Jurkat, Clone E6-1 (cell line): ENCODE results near the gene POLN.

Experiments
- DNase-seq: peaks from one replicate; pipeline ENCODE4 v3.0.0-alpha.2; 2011; ENCODE audit warnings: low read depth, low spot score
- H3K4me3 ChIP-seq: 2 replicates; pipeline ENCODE4 v1.5.1; 2011; ENCODE audit warnings: mild to moderate bottlenecking, low read length, control low read depth, moderate library complexity

Gene POLN

GRCh38 chr4:2254665-2255500 is 13.0 kb upstream of the POLN start:
- no peak for DNase-seq
- H3K4me3 ChIP-seq, result no peak overlapping the region

GRCh38 chr4:2253160-2254084 is 11.5 kb upstream of the POLN start:
- no peak overlapping the region for H3K4me3 ChIP-seq
- no peak for DNase-seq

DNA sequence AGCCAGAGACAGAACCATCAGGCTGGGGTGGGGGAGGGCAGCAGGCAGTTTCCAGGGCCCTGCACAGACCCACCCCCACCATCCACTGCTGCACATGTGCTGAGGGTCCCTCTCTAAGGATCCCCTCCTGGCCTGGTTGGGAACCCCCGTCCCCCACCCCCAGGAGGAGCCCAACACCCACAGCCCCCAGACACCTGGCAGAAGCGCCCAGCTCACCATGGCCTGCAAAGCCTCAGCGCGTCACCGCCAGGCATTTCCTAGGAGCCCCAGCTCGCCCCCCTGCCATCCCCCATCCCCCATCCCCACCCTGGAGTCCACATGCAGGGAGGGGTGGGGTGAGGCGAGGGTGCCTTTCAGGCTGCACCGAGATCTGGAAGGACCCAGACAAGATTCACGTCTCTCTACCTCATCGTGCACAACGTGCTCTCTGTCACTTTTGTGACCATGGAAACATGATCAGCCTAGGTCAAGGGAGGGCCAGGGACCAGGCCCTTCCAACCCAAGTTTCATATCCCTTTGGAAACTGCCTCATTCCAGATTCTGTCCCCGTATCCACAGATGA is 10.7 kb upstream of the POLN start:
- no peak for DNase-seq
- H3K4me3 ChIP-seq, result no peak overlapping the region

GRCh38 chr4:2251795-2252529 is 10.0 kb upstream of the POLN start:
- DNase-seq, result no peak
- H3K4me3 ChIP-seq, result no peak overlapping the region

DNA sequence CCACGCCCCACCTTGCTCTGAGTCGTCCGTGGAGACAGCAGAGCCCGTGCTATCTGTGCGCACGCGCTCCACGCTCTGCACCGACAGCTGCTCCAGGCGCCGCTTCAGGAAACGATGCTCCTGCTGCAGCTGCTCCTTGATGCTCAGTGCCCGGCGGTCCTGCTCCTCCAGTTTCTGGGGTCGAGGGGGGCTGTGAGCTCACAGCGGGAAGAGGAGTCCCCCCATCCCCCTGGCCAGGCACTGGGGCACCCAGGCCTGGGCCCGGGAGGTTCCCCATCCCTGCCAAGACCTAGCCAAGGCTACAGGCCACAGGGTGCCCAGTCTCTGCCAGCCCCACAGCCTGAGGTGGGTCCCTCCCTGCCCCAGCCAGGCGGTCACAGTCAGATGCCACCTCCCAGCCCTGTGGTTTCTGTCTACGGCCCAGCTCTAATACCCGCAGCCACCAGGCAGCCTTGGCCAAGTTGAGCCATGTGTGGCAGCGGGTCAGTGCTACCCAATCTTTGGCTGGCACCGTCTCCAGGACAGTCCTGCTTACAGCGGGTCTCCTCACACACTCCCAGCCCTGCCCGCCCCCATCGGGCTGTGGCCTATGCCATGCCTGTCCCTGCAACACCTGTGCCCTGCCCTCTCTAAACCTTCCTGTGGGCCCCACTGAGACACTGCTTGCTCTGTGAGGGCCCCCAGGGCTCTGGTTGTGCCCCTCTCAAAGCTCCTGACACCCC is 9.3 kb upstream of the POLN start:
- DNase-seq, result no peak
- H3K4me3 ChIP-seq, result no peak overlapping the region

DNA sequence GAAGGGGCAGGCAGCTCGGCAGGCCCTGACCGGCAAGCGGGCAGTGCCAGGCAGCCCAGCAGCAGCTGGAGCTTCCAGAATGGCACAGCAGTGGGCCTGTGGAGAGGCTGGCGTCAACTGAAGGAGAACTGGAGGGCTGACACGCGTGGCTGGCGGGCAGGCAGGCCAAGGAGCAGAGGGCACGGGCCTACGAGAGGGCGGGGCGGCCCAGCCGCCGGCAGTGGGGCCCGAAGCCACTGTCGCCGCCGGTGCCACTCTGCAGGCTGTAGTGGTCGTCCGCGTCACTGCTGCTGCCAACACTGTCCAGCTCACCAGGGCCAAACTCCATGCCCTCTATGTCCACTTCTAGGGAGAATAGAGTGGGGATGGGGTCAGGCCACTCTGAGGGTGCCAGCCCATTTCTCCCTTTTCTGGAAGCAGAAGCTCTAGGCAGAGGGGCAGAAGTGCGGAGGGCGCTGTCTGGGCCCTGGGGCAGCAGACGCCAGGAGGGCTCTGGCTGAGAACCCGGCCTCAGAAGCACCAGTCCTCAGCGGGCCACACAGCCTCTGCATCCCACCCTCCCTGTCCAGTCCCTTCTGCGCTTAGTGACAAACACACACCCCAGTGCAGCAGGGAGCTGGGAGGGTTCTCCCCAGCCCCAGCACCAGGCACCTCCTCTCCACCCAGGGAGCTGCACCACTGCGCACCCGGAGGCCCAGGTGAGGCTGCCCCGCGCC is 8.6 kb upstream of the POLN start:
- DNase-seq, result no peak

GRCh38 chr4:2249526-2250356 is 7.8 kb upstream of the POLN start:
- no peak overlapping the region for H3K4me3 ChIP-seq
- no peak for DNase-seq

More for the DNA sequence above, 8.6 kb upstream of the POLN start:
- H3K4me3 ChIP-seq, result no peak overlapping the region

DNA sequence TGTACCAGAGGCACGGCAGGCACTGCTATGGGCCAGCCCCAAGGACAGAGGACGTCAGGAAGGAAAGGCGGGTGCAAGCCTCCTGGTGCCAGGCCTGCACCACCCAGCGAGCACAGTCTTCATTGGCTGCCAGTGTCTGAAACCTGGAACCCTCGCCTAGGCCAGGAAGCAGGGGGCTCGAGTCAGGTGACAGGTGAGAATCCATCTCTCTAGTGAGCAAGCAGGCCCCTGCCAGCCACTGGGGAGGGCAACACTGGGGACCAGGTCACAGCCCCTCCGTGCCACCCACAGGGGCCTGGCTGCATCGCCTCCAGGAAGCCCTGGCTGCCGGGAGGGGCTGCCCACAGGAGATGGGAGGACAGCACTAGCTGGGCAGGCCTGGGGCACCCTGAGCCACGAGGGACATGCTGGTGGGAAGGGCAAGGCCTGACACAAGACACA is 6.9 kb upstream of the POLN start:
- H3K4me3 ChIP-seq, result no peak overlapping the region
- DNase-seq, result no peak

GRCh38 chr4:2248044-2248780 is 6.3 kb upstream of the POLN start:
- no peak for DNase-seq
- H3K4me3 ChIP-seq, result no peak overlapping the region

GRCh38 chr4:2247128-2248043 is 5.5 kb upstream of the POLN start:
- H3K4me3 ChIP-seq, result no peak overlapping the region
- no peak for DNase-seq

GRCh38 chr4:2246384-2247127 is 4.6 kb upstream of the POLN start:
- DNase-seq, result no peak

GRCh38 chr4:2245787-2246275 is 3.9 kb upstream of the POLN start:
- H3K4me3 ChIP-seq, result no peak overlapping the region
- DNase-seq, result no peak

More at GRCh38 chr4:2246384-2247127, 4.6 kb upstream of the POLN start:
- no peak overlapping the region for H3K4me3 ChIP-seq

GRCh38 chr4:2245057-2245786 is 3.3 kb upstream of the POLN start:
- H3K4me3 ChIP-seq, result no peak overlapping the region
- DNase-seq, result no peak
